Naive thymus-derived CD4-positive, alpha-beta T cell (primary cell): ENCODE data around the gene S1PR5. TPM values are rescaled to one million over a fixed set of nuclear protein-coding genes. Genes with fewer than 3 reads are reported as not detected.
"Not testable (repeated sequence)": the region's sequence is repeated elsewhere in the genome, so short reads cannot be mapped to it uniquely, and the experiment has no call there.

Source experiments
- ATAC-seq: fragments of 150-1000 bp; cut with Tn5 transposase; 2 replicates; pipeline ENCODE4 v1.10.0; 2021; ENCODE audit warnings: mild to moderate bottlenecking, moderate library complexity
- CTCF ChIA-PET: fragments of 350-600 bp; sonication (Branson Sonifier 250); formaldehyde crosslinking; loops from one replicate; lab custom pipeline; 2021; ENCODE audit warnings: antibody characterized with exemption; lab: Charles Lee
- POLR2A ChIA-PET: fragments of 350-600 bp; sonication (Branson Sonifier 250); formaldehyde crosslinking; loops from one replicate; lab custom pipeline; 2021; ENCODE audit warnings: antibody characterized with exemption, inconsistent platforms; lab: Charles Lee
- DNase-seq, 9 donors: peaks; one replicate each; pipeline versions ENCODE4 v3.0.0 to v3.0.0-alpha.2; 2020 to 2022; ENCODE audit warnings: mixed read lengths in 1 of 9
- H3K27ac ChIP-seq: one replicate; pipeline ENCODE4 v1.7.0; 2013; ENCODE audit warnings: mild to moderate bottlenecking, low read depth, low read length, moderate library complexity
- H3K27me3 ChIP-seq, 2 donors: one replicate each; pipeline ENCODE4 v1.7.0; 2013; ENCODE audit warnings: low read length in 2 of 2, mild to moderate bottlenecking in 2 of 2, moderate library complexity in 2 of 2; ENCODE audit not compliant: control insufficient read depth in 2 of 2, insufficient read depth in 2 of 2
- H3K36me3 ChIP-seq, 3 experiments: 1 replicate in 2 of 3; 2 replicates in 1 of 3; pipeline ENCODE4 v1.7.0; 2013; ENCODE audit warnings: low read length in 3 of 3, mild to moderate bottlenecking in 3 of 3, moderate library complexity in 1 of 3; ENCODE audit not compliant: insufficient read depth in 3 of 3, control insufficient read depth in 2 of 3
- H3K4me1 ChIP-seq, 2 donors: one replicate each; pipeline ENCODE4 v1.7.0; 2013; ENCODE audit warnings: low read length in 2 of 2, mild to moderate bottlenecking in 2 of 2, moderate library complexity in 1 of 2; ENCODE audit not compliant: control insufficient read depth in 2 of 2, insufficient read depth in 2 of 2
- H3K4me3 ChIP-seq: 2 replicates; pipeline ENCODE4 v1.7.0; 2013; ENCODE audit warnings: mild to moderate bottlenecking, low read length
- H3K9me3 ChIP-seq, 3 experiments: 1 replicate in 2 of 3; 2 replicates in 1 of 3; pipeline ENCODE4 v1.7.0; 2013; ENCODE audit warnings: low read length in 3 of 3; ENCODE audit not compliant: control insufficient read depth in 2 of 3
- H3K27ac Mint-ChIP-seq, 9 donors: one replicate each; pipeline ENCODE4 v1.8.0; 2020 to 2022; ENCODE audit warnings: mixed read lengths in 9 of 9, mild to moderate bottlenecking in 8 of 9, moderate library complexity in 5 of 9, inconsistent platforms in 2 of 9
- H3K27me3 Mint-ChIP-seq, 5 donors: one replicate each; pipeline ENCODE4 v1.8.0; 2021 to 2022; ENCODE audit warnings: mixed read lengths in 5 of 5, mild to moderate bottlenecking in 1 of 5
- H3K36me3 Mint-ChIP-seq, 5 donors: one replicate each; pipeline ENCODE4 v1.8.0; 2020 to 2022; ENCODE audit warnings: mixed read lengths in 5 of 5, mild to moderate bottlenecking in 3 of 5, inconsistent platforms in 1 of 5
- H3K4me1 Mint-ChIP-seq, 7 donors: one replicate each; pipeline ENCODE4 v1.8.0; 2020 to 2022; ENCODE audit warnings: mixed read lengths in 7 of 7, mild to moderate bottlenecking in 3 of 7, inconsistent platforms in 1 of 7
- H3K4me3 Mint-ChIP-seq, 10 donors: one replicate each; pipeline ENCODE4 v1.8.0; 2020 to 2022; ENCODE audit warnings: mild to moderate bottlenecking in 10 of 10, mixed read lengths in 10 of 10, moderate library complexity in 6 of 10, inconsistent platforms in 2 of 10
- H3K9me3 Mint-ChIP-seq, 11 donors: one replicate each; pipeline ENCODE4 v1.8.0; 2020 to 2022; ENCODE audit warnings: mixed read lengths in 11 of 11, mild to moderate bottlenecking in 4 of 11, inconsistent platforms in 1 of 11, moderate library complexity in 1 of 11
- intact Hi-C, 2 donors: fragments of 100-400 bp; cut with micrococcal nuclease; formaldehyde crosslinking; loops; one replicate each; pipeline ENCODE4 v1.15.1; 2023
- polyA plus RNA-seq, 2 donors: library from polyadenylated mRNA; unstranded; fragments of 300-500 nt; fragmentation: Illumina TruSeq; gene quantifications; one replicate each; pipeline ENCODE4 v1.2.3, GENCODE V29; 2021
- total RNA-seq, 6 experiments: library from RNA in 5 of 6; stranded (reverse) in 5 of 6; gene quantifications; 1 replicate in 5 of 6; 2 replicates in 1 of 6; pipeline ENCODE4 v1.2.3 and lab custom pipeline; 2021 to 2026

Gene S1PR5
- total and polyA plus RNA-seq, 7 experiments from 2014 or later, result 0.51 to 22.0 (median 0.61) TPM; not detected in 1

DNA sequence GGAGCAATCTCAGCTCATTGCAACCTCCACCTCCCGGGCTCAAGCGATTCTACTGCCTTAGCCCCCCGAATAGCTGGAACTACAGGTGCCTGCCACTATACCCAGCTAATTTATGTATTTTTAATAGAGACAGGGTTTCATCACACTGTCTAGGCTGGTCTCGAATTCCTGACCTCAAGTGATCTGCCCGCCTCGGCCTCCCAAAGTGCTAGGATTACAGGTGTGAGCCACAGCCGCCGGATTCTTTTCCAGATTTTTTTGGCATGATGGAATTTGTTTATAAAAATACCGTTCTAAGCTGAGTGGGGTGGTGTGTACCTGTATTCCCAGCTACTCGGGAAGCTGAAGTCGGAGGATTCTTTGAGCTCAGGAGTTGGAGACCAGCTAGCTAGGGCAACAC is 20.4 kb upstream of the S1PR5 start:
- Histone ChIP-seq H3K27ac (no peak overlapping the region), H3K36me3 (no peaks in the 10 kb centered on the region), H3K4me1 (no peaks in the 10 kb centered on the region), H3K4me3 (no peak overlapping the region), H3K9me3 (no peaks in the 10 kb centered on the region), H3K27me3 (no peaks in the 10 kb centered on the region)
- H3K4me3 Mint-ChIP-seq, result no peak overlapping the region
- no peaks in the 10 kb centered on the region for H3K9me3 Mint-ChIP-seq
- POLR2A ChIA-PET, result interaction anchor here (0.6 kb wide), 1 partner anchor 15 kb away, joined by 4 read pairs; no protein-coding TSS in a partner anchor
- intact Hi-C loops, result no loop called here
- H3K27ac Mint-ChIP-seq, result no peak overlapping the region
- ATAC-seq (no peak), DNase-seq (no peak)
- no peaks in the 10 kb centered on the region for H3K36me3 Mint-ChIP-seq
- H3K4me1 Mint-ChIP-seq, result peaks cover 0 to 7% (median 4%) of the 10 kb centered on the region in 7 donors
- H3K27me3 Mint-ChIP-seq, result peaks cover 10 to 53% (median 18%) of the 10 kb centered on the region in 5 donors
- CTCF ChIA-PET, result interaction anchor here (0.6 to 1.0 kb wide), 2 partner anchors 44 to 52 kb away, joined by 3 read pairs; no protein-coding TSS in a partner anchor

DNA sequence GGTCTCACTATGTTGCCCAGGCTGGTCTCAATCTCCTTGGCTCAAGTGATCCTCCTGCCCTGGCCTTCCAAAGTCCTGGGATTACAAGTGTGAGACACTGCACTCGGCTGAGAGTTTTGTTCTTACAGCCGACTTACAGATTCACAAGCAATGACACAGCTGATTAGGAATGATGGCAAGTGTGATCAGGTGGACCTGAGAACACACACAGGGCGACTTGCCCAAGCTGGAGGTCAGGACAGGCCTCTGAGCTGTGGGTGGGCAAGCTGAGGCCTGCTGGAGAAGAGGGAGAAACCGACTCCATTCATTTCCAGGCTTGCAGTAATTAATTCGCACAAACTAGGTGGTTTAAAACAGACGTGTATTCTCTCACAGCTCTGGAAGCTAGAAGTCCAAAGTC is 18.4 kb upstream of the S1PR5 start:
- Histone ChIP-seq H3K27me3 (no peaks in the 10 kb centered on the region), H3K36me3 (no peaks in the 10 kb centered on the region), H3K4me1 (no peaks in the 10 kb centered on the region), H3K27ac (no peak overlapping the region), H3K9me3 (no peaks in the 10 kb centered on the region), H3K4me3 (no peak overlapping the region)
- Mint-ChIP-seq H3K4me1 (peaks cover 0 to 7% (median 2%) of the 10 kb centered on the region in 7 donors), H3K9me3 (peaks cover 0 to 2% (median 0%) of the 10 kb centered on the region in 11 donors), H3K27ac (no peak overlapping the region), H3K27me3 (peaks cover 10 to 49% (median 18%) of the 10 kb centered on the region in 5 donors), H3K4me3 (no peak overlapping the region), H3K36me3 (peaks cover 0 to 3% (median 0%) of the 10 kb centered on the region in 5 donors)
- DNase-seq, result no peak
- CTCF ChIA-PET, result interaction anchor here (0.8 to 1.0 kb wide), 2 partner anchors 19 to 45 kb away, joined by 3 read pairs; no protein-coding TSS in a partner anchor
- POLR2A ChIA-PET, result interaction anchor here (0.6 kb wide), 1 partner anchor 140 kb away, joined by 4 read pairs; no protein-coding TSS in a partner anchor
- intact Hi-C loops, result no loop called here
- no peak for ATAC-seq

DNA sequence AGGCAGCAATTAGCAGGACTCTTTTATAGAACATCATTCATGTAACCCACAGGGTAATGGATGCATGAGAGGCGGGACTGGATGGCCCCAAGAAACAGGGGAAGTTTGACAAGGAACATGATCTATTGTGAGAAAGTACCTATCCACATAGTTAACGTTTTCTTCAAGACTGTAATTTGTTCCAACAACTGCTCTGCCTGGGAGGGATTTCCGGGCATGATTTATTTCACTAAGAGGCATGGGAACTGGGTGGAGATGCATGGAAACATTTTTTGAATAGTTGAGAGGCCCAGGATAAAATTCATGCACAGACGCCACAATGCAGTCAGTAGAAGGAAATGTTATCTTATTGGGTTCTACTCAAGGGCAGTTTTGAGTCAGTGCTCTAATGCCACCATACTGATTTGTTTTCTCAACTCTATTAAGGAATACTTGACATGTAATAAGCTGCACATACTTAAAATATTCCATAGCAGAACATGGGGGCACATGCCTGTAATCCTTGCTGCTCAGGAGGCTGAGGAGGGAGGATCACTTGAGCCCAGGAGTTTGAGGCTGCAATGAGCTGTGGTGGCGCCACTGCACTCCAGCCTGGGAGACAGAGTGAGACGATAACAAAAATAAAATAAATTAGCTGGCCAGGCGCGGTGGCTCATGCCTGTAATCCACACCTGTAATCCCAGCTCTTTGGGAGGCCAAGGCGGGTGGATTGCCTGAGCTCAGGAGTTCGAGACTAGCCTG is 16.6 kb upstream of the S1PR5 start:
- ATAC-seq, result no peak
- CTCF ChIA-PET, result no interaction called here
- H3K36me3 Mint-ChIP-seq, result peaks cover 0 to 3% (median 0%) of the 10 kb centered on the region in 5 donors
- H3K9me3 Mint-ChIP-seq, result peaks cover 0 to 2% (median 0%) of the 10 kb centered on the region in 11 donors
- H3K27ac Mint-ChIP-seq, result no peak overlapping the region
- H3K4me1 Mint-ChIP-seq, result peaks cover 0 to 6% (median 0%) of the 10 kb centered on the region in 7 donors
- POLR2A ChIA-PET, result no interaction called here
- H3K4me3 ChIP-seq, result no peak overlapping the region
- no peaks in the 10 kb centered on the region for H3K4me1 ChIP-seq
- no peak overlapping the region for H3K27ac ChIP-seq
- no peaks in the 10 kb centered on the region for H3K9me3 ChIP-seq
- intact Hi-C loops, result no loop called here
- no peak overlapping the region for H3K4me3 Mint-ChIP-seq
- H3K27me3 ChIP-seq, result no peaks in the 10 kb centered on the region
- H3K36me3 ChIP-seq, result no peaks in the 10 kb centered on the region
- H3K27me3 Mint-ChIP-seq, result peaks cover 8 to 32% (median 12%) of the 10 kb centered on the region in 5 donors
- no peak for DNase-seq

DNA sequence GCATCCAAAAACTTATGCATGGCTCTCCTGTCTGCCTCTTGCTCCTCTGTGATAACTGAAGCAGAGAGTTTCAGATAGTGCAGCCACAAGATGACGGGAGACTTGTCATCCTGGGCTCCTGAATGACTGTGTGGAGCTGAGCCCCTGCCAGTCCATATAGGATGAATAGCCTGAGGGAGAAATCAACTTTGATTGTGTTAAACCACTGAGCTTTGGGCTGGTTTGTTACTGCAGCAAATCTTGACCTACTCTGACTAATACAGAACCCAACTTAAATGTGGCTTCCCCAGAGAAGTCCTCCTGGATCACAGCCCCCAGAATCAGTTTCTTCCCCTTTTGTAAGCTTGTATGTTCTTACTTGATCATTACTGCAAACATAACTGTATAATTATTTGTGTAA is 15.2 kb upstream of the S1PR5 start:
- Mint-ChIP-seq H3K9me3 (peaks cover 0 to 2% (median 0%) of the 10 kb centered on the region in 11 donors), H3K27ac (no peak overlapping the region), H3K4me3 (no peak overlapping the region), H3K36me3 (peaks cover 0 to 3% (median 0%) of the 10 kb centered on the region in 5 donors), H3K27me3 (peaks cover 5 to 24% (median 5%) of the 10 kb centered on the region in 5 donors), H3K4me1 (peaks cover 0 to 5% (median 0%) of the 10 kb centered on the region in 7 donors)
- no peak overlapping the region for H3K4me3 ChIP-seq
- H3K36me3 ChIP-seq, result no peaks in the 10 kb centered on the region
- intact Hi-C loops, result no loop called here
- no peak overlapping the region for H3K27ac ChIP-seq
- DNase-seq (no peak), ATAC-seq (no peak)
- H3K27me3 ChIP-seq, result no peaks in the 10 kb centered on the region
- POLR2A ChIA-PET, result no interaction called here
- no peaks in the 10 kb centered on the region for H3K4me1 ChIP-seq
- CTCF ChIA-PET, result no interaction called here
- no peaks in the 10 kb centered on the region for H3K9me3 ChIP-seq

DNA sequence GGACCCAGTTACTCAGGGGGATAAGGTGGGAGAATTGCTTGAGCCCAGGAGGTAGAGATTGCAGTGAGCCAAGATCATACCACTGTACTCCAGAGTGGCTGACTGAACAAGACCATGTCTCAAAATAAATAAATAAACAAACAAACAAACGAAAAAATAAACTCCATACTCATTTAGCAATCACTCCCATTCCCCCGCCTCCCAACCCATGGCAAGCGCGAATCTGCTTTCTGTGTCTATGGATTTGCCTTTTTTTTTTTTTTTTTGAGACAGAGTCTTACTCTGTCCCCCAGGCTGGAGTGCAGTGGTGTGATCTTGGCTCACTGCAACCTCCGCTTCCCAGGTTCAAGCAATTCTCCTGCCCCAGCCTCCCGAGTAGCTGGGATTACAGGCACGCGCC is 9.6 kb upstream of the S1PR5 start:
- H3K4me1 Mint-ChIP-seq, H3K9me3 ChIP-seq, H3K27ac ChIP-seq, ATAC-seq, H3K36me3 Mint-ChIP-seq, DNase-seq, intact Hi-C loops, H3K27me3 Mint-ChIP-seq, H3K27me3 ChIP-seq, H3K36me3 ChIP-seq, H3K4me3 ChIP-seq, H3K4me3 Mint-ChIP-seq, H3K27ac Mint-ChIP-seq, H3K9me3 Mint-ChIP-seq: not testable (repeated sequence)
- ChIA-PET POLR2A (interaction anchor here (1.0 kb wide), 1 partner anchor 18 kb away, joined by 3 read pairs; no protein-coding TSS in a partner anchor), CTCF (interaction anchor here (0.7 kb wide), 1 partner anchor 848 kb away, joined by 3 read pairs; no protein-coding TSS in a partner anchor)
- peaks cover 0 to 17% of the 10 kb centered on the region in 2 donors for H3K4me1 ChIP-seq

DNA sequence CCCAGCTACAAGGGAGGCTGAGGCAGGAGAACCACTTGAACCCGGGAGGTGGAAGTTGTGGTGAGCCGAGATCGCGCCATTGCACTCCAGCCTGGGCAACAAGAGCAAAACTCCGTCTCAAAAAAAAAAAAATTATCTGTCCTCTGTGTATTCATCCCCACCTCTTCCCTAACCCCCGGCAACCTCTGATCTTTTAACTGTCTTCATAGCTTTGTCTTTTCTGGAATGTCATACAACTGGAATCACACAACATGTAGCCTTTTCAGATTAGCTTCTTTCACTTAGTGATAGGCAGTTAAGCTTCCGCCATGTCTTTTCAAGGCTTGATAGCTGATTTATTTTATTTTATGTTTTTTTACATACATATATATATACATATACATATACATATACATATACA is 8.4 kb upstream of the S1PR5 start:
- ChIA-PET CTCF (interaction anchor here (0.6 to 0.8 kb wide), 2 partner anchors 9 to 279 kb away, joined by 3 to 4 read pairs; no protein-coding TSS in a partner anchor), POLR2A (no interaction called here)
- Mint-ChIP-seq H3K27ac (no peak overlapping the region), H3K36me3 (no peaks in the 10 kb centered on the region), H3K27me3 (peaks cover 0 to 11% (median 0%) of the 10 kb centered on the region in 5 donors), H3K4me3 (no peak overlapping the region), H3K4me1 (no peaks in the 10 kb centered on the region), H3K9me3 (peaks cover 0 to 1% (median 0%) of the 10 kb centered on the region in 11 donors)
- no peak overlapping the region for H3K4me3 ChIP-seq
- H3K36me3 ChIP-seq, result no peaks in the 10 kb centered on the region
- intact Hi-C loops, result no loop called here
- no peak overlapping the region for H3K27ac ChIP-seq
- ATAC-seq, result no peak
- no peak for DNase-seq
- no peaks in the 10 kb centered on the region for H3K27me3 ChIP-seq
- no peaks in the 10 kb centered on the region for H3K9me3 ChIP-seq
- peaks cover 0 to 17% of the 10 kb centered on the region in 2 donors for H3K4me1 ChIP-seq
